Lung (tissue), 12 donors: ENCODE results near the gene NFATC2. TPM values are rescaled to one million over a fixed set of nuclear protein-coding genes. Genes with fewer than 3 reads are reported as not detected.

Experiments
- ATAC-seq: fragments of 200-7000 bp; cut with Tn5 transposase; one replicate; pipeline ENCODE4 v1.9.1; 2020; ENCODE audit warnings: moderate number of reproducible peaks; ENCODE audit not compliant: insufficient read depth, low FRiP score
- DNase-seq, 3 donors: peaks; one replicate each; pipeline ENCODE4 v3.0.0-alpha.2; 2013 to 2017
- H3K27ac ChIP-seq, 2 donors: one replicate each; pipeline ENCODE4 v1.5.1; 2013; ENCODE audit warnings: mild to moderate bottlenecking in 2 of 2, moderate library complexity in 2 of 2, control low read depth in 1 of 2, inconsistent platforms in 1 of 2, low read depth in 1 of 2, low read length in 1 of 2
- H3K27me3 ChIP-seq, 3 donors: one replicate each; pipeline ENCODE4 v1.5.1; 2013; ENCODE audit warnings: low read length in 2 of 3; ENCODE audit not compliant: control insufficient read depth in 3 of 3, insufficient read depth in 3 of 3
- H3K36me3 ChIP-seq, 4 donors: one replicate each; pipeline ENCODE4 v1.5.1; 2013; ENCODE audit warnings: low read length in 4 of 4, mild to moderate bottlenecking in 1 of 4, moderate library complexity in 1 of 4; ENCODE audit not compliant: control insufficient read depth in 4 of 4, insufficient read depth in 4 of 4
- H3K4me1 ChIP-seq, 5 donors: one replicate each; pipeline ENCODE4 v1.5.1; 2013; ENCODE audit warnings: low read length in 5 of 5, mild to moderate bottlenecking in 2 of 5, moderate library complexity in 1 of 5; ENCODE audit not compliant: control insufficient read depth in 5 of 5, insufficient read depth in 5 of 5
- H3K4me3 ChIP-seq: one replicate; pipeline ENCODE4 v1.5.1; 2013; ENCODE audit warnings: mild to moderate bottlenecking, control low read depth, moderate library complexity
- H3K9ac ChIP-seq, 2 donors: one replicate each; pipeline ENCODE4 v1.5.1; 2013; ENCODE audit warnings: low read length in 2 of 2, control low read depth in 1 of 2; ENCODE audit not compliant: insufficient read depth in 1 of 2
- H3K9me3 ChIP-seq, 4 donors: one replicate each; pipeline ENCODE4 v1.5.1; 2013; ENCODE audit warnings: low read length in 3 of 4, mild to moderate bottlenecking in 1 of 4, moderate library complexity in 1 of 4; ENCODE audit not compliant: control insufficient read depth in 4 of 4, insufficient read depth in 3 of 4
- CTCF ChIP-seq: IDR thresholded peaks from 2 replicates; pipeline ENCODE4 v1.5.1; 2012; ENCODE audit warnings: mild to moderate bottlenecking; ENCODE audit errors: control extremely low read depth, extremely low read depth
- WGBS, 2 donors: extraction: QIAGEN DNeasy Blood & Tissue Kit; methylation state at CpG; one replicate each; pipeline ENCODE4 v1.1.7; 2013; 5-methylcytosine and 5-hydroxymethylcytosine counted together
- polyA plus RNA-seq, 2 donors: library from polyadenylated mRNA; stranded (reverse); fragments of 200-250 nt; gene quantifications; one replicate each; pipeline ENCODE4 v1.2.1, GENCODE V29; 2013
- total RNA-seq, 2 donors: library from RNA; depleted of rRNA in 1 of 2; stranded (reverse); fragments of >200 nt in 1 of 2; gene quantifications; one replicate each; pipeline ENCODE4 v1.2.1, GENCODE V29; 2014 to 2021
- donor health status: control.
- donor health status: control.
- donor health status: Bipolar disorder and iron deficiency.
- donor health status: healthy.
- donor health status: DM: yes; HTN: yes; CAD: no.

NFATC2 gene
- total and polyA plus RNA-seq, 4 donors = 1.3 to 8.7 (median 4.7) TPM

DNA sequence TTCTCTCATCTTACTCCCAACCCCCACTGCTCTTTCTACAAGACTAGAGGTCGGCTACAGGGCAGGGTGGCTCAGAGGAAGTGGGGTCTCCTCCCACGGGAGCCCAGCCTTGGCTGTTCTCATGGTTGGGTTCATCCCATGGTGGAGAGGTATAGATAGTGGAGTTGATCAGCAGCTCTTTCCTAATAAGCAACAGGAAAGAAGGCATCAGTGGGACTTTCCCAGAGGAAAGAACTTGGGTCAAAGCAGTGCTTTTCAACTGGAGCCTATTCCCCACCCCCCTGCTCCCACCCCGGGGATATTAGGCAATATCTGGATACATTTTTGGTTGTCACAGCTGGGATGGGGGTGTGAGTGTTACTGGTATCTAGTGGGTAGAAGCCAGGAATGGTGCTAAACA is 200.9 kb downstream of the NFATC2 start:
- no peaks in the 10 kb centered on the region for H3K27me3 ChIP-seq
- H3K9me3 ChIP-seq = peaks cover 0 to 8% (median 0%) of the 10 kb centered on the region in 4 donors
- no peak for ATAC-seq
- no peak for TF ChIP-seq CTCF
- no peak overlapping the region for H3K27ac ChIP-seq
- WGBS, 2 donors = 45 to 47% methylated on average over 3 of the region's 3 CpGs
- DNase-seq = no peak
- peaks cover 0 to 2% (median 0%) of the 10 kb centered on the region in 5 donors for H3K4me1 ChIP-seq
- H3K36me3 ChIP-seq = no peaks in the 10 kb centered on the region
- no peak overlapping the region for H3K4me3 ChIP-seq
- H3K9ac ChIP-seq = no peak overlapping the region

DNA sequence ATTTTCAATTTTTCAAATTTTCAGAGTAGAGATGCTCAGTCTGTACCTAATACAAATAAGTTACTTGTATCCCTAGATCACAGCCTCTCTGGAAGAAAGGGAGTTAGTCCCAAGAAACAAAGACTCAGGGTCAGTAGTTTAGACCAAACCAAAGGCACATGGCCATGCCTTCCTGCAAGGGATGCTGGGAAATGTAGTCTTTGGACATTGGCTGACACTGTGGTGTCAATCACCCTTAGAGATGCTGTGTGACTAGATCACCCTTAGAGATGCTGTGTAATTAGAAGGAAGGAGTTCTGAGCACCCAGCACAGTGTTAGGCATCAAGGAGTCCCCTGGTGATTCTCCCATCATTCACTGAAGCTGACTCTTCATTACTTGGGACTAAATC is 202.1 kb downstream of the NFATC2 start:
- Histone ChIP-seq H3K36me3 (no peaks in the 10 kb centered on the region), H3K4me3 (no peak overlapping the region), H3K27me3 (no peaks in the 10 kb centered on the region), H3K9ac (no peak overlapping the region), H3K9me3 (peaks cover 0 to 8% (median 0%) of the 10 kb centered on the region in 4 donors), H3K27ac (no peak overlapping the region), H3K4me1 (peaks cover 0 to 2% (median 0%) of the 10 kb centered on the region in 5 donors)
- DNase-seq (no peak), ATAC-seq (no peak)
- TF ChIP-seq CTCF = no peak

DNA sequence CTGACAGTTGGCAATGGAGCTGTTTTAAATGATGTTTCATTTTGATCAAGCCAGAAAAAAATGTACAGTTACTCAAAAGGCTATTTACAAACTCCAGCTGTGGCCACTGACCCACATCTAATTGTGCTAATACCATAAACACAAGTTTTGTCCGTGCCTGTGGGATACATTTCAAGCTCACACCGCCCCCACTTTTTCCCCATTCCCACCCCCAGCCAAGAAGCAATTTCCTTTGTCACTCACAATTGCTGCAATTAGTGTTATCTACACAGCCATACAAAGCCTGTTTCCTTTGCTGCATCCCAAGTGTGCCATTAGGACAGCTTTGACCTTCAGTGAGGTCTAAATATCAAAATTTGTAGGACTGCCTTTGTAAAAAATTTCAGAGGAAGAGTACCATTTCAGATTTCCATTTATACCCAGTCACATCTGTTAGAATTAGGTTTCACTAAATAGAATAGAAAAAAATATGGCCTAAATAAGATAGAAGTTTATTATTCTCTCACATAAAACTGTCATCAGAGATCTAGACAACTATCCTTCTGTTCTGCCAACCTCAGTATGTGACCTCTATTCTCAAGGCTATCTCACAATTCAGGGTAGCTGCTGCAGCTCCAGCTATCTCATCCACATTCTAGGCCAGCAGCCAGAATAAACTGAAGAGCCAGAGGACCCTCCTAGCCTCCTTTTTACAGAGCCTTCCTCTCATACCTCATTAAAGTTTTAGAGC is 202.6 kb downstream of the NFATC2 start:
- no peak for ATAC-seq
- Histone ChIP-seq H3K9ac (no peak overlapping the region), H3K9me3 (peaks cover 0 to 8% (median 0%) of the 10 kb centered on the region in 4 donors), H3K36me3 (no peaks in the 10 kb centered on the region), H3K4me3 (no peak overlapping the region), H3K27ac (no peak overlapping the region), H3K27me3 (no peaks in the 10 kb centered on the region), H3K4me1 (peaks cover 0 to 2% (median 0%) of the 10 kb centered on the region in 5 donors)
- 29 to 35% methylated on average over 2 of the region's 2 CpGs for WGBS, 2 donors
- no peak for TF ChIP-seq CTCF
- peak in 2 of 3 donors; percentile 46 to 55 for DNase-seq
